HG03103 (cell line): ENCODE results near the gene MCM3.

Experiments
- ATAC-seq: cut with Tn5 transposase; IDR thresholded peaks from one replicate; pipeline ENCODE4 v1.9.1; 2021; ENCODE audit warnings: low read depth; ENCODE audit not compliant: unreplicated experiment

Gene MCM3

GRCh38 chr6:52284460-52285176, at the start of gene MCM3:
Gene MCM3 (minus strand): TSS chr6:52284742. CDS start chr6:52284674, 68 bp downstream.
- ATAC-seq, result peak; percentile 95

GRCh38 chr6:52333840-52334200, 49.3 kb upstream of the MCM3 start:
- no peak for ATAC-seq

GRCh38 chr6:52331793-52332457, 47.4 kb upstream of the MCM3 start:
- ATAC-seq, result no peak

GRCh38 chr6:52330470-52330869, 45.9 kb upstream of the MCM3 start:
- ATAC-seq, result no peak

GRCh38 chr6:52328729-52329128, 44.2 kb upstream of the MCM3 start:
- ATAC-seq, result no peak

- no peak for ATAC-seq
Observed at GRCh38 chr6:52328303-52328662, 43.7 kb upstream of the MCM3 start.

- no peak for ATAC-seq
Observed at GRCh38 chr6:52326540-52327364, 42.2 kb upstream of the MCM3 start.

GRCh38 chr6:52325695-52326471, 41.3 kb upstream of the MCM3 start:
- no peak for ATAC-seq

GRCh38 chr6:52324189-52324588, 39.6 kb upstream of the MCM3 start:
- no peak for ATAC-seq

- peak; percentile 99 for ATAC-seq
Observed at GRCh38 chr6:52317841-52318581, 33.5 kb upstream of the MCM3 start.

GRCh38 chr6:52317211-52317610, 32.7 kb upstream of the MCM3 start:
- ATAC-seq, result no peak

- ATAC-seq, result no peak
Observed at GRCh38 chr6:52314752-52315151, 30.2 kb upstream of the MCM3 start.

- ATAC-seq, result no peak
Observed at GRCh38 chr6:52312461-52312860, 27.9 kb upstream of the MCM3 start.

GRCh38 chr6:52310932-52311331, 26.4 kb upstream of the MCM3 start:
- ATAC-seq, result no peak

GRCh38 chr6:52307900-52308372, 23.4 kb upstream of the MCM3 start:
- no peak for ATAC-seq

GRCh38 chr6:52306972-52307870, 22.7 kb upstream of the MCM3 start:
- ATAC-seq, result no peak

- ATAC-seq, result peak; percentile 60
Observed at GRCh38 chr6:52305948-52306767, 21.6 kb upstream of the MCM3 start.

GRCh38 chr6:52305411-52305810, 20.9 kb upstream of the MCM3 start:
- no peak for ATAC-seq
